A549 treated with DMSO at 1 μM for 4 hours (cell line): ENCODE results near the gene CAMK2D. TPM values are rescaled to one million over a fixed set of nuclear protein-coding genes. Genes with fewer than 3 reads are reported as not detected.

Experiments used
- total RNA-seq: library from RNA; stranded (reverse); fragments of 200-300 nt; extraction: Qiagen RNA extraction; gene quantifications from 5 replicates; pipeline ENCODE4 v1.2.3, GENCODE V29; 2022; ENCODE audit warnings: low read depth

The CAMK2D gene
- total RNA-seq = 16.5 to 19.4 TPM (median 18.4 TPM) in 5 replicates

GRCh38 chr4:113761620-113762185 is at the start of gene CAMK2D:
Gene CAMK2D (minus strand): TSS chr4:113761738. CDS start chr4:113761068, 670 bp downstream.

Other genes with a start within 250 kb of the CAMK2D start
- 4.8 to 6.3 TPM (median 5.5 TPM) in 5 replicates for gene ARSJ, start 217.9 kb upstream of the CAMK2D start, total RNA-seq